Cardiac septum (tissue), 1 donor: ENCODE measurements around the gene ARFGEF2. TPM values are rescaled to one million over a fixed set of nuclear protein-coding genes. Genes with fewer than 3 reads are reported as not detected.
"Not testable (repeated sequence)": the region's sequence is repeated elsewhere in the genome, so short reads cannot be mapped to it uniquely, and the experiment has no call there.

Experiments
- DNase-seq: peaks from one replicate; pipeline ENCODE4 v3.0.0-alpha.2; 2020; ENCODE audit warnings: low spot score
- intact Hi-C: fragments of 100-400 bp; cut with DNase I; formaldehyde crosslinking; loops from one replicate; pipeline ENCODE4 v1.14.0; 2022
- total RNA-seq: library from RNA; stranded (reverse); fragmentation: NEBNext Ultra II Directional; extraction: Animal tissue kit (Norgen Biotek cat#: 25700); gene quantifications from one replicate; pipeline ENCODE4 v1.2.1, GENCODE V29; 2021
- donor health status: DM: no; HTN: no; CAD: no.

Gene ARFGEF2
- total RNA-seq, 1 donor from 2014 or later = 37.0 TPM

DNA sequence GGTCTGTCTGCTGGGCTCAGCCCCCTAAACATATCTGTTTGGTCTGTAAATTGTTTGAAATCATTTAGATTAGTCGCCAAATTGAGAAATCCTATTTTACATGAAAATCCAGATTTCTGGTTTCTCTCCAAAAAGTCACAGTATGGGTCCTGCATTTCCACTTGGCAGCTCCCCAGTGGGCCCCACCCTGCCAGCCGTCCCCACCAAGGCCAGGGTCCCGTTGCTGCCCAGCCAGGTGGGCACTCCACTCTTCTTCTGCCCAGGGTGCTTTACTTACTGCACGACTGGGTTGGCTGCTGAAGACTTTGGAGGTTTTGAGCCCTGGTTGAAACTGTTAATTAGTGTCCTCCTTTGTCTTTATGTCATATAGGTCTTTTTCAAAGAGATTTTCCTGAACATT, 50.4 kb downstream of the ARFGEF2 start:
- intact Hi-C loops = no loop called here
- DNase-seq = no peak

GRCh38 chr20:48972816-48973215, 51.3 kb downstream of the ARFGEF2 start:
- intact Hi-C loops = no loop called here
- DNase-seq = no peak

- intact Hi-C loops = no loop called here
- DNase-seq = no peak
Observed at GRCh38 chr20:48975955-48976354, 54.4 kb downstream of the ARFGEF2 start.

DNA sequence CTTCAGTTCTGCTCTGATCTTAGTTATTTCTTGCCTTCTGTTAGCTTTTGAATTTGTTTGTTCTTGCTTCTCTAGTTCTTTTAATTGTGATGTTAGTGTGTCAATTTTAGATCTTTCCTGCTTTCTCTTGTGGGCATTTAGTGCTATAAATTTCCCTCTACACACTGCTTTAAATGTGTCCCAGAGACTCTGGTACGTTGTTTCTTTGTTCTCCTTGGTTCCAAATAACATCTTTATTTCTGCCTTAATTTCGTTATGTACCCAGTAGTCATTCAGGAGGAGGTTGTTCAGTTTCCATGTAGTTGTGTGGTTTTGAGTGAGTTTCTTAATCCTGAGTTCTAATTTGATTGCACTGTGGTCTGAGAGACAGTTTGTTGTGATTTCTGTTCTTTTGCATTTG, 58.5 kb downstream of the ARFGEF2 start:
- intact Hi-C loops, DNase-seq: not testable (repeated sequence)

DNA sequence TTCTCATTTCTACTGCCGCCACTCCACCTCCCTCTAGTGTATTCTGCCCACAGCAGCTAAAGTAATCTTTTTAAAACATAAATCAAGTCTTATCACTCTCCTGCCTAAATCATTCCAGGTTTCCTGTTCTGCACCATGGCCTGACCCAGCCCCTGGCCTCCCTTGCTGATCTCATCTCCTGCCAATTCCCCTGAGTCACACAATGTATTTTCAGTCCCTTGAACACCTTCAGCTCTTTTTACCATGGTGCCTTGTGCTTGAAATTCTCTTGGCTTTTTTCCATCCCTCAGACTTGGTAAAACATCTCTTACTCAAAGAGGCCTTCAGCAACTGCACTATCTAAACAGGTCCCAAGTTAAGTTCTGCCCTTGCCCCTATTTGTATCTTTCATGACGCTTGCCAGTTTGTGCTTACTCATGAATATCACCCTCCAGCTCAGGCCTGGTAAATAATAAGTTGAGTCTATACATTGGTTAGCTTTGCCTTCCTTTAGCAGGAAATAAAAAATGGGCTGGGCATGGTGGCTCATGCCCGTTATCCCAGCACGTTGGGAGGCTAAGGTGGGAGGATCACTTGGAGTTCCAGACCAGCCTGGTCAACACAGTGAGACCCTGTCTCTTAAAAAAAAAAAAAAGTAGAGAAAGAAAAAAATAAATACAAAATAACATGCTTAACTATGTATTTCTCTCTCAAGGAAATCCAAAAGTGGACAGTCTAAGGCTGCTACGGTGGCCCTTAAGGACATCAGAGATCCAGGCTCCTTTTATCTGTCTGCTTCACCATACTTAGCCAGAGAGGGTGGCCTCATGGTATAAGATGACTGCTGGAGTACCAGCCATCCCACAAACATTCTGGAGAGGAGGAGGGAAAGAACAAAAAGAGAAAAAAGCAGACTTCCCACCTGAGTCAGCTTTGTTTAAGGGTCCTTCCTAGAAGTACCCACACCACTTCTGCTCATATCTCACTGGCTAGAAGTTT, 62.2 kb downstream of the ARFGEF2 start:
- intact Hi-C loops = no loop called here
- DNase-seq = no peak

DNA sequence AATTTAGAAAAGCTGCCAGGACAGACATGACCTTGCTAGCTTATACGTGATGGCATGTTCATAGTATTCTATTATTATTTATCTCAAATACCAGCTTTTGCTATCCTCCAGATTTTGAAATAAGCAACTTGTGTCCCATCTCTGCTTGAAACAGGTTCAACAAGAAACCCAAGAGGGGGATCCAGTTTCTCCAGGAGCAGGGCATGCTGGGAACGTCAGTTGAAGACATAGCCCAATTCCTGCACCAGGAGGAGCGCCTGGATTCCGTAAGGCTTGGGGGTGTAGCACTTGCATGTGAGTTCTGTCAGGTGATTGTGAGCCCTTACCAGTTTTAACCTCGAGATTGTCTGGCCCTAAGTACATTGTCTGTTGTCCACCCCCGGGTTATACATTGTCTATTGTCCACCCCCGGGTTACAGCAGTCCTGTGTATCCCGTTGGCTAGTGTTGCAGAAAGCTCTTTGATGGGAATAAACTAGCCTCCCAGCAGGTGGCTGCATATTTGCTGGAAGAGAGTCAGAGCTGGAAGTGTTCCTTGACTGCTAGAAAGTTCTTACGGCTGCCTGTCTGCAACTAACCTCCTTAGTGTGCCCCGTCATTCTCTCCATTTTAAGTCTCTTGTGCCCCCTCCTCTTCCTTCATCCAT, 63.2 kb downstream of the ARFGEF2 start:
- intact Hi-C loops = no loop called here
- DNase-seq = no peak

- intact Hi-C loops = no loop called here
- DNase-seq = no peak
Observed at GRCh38 chr20:48986899-48987298, 65.4 kb downstream of the ARFGEF2 start.

DNA sequence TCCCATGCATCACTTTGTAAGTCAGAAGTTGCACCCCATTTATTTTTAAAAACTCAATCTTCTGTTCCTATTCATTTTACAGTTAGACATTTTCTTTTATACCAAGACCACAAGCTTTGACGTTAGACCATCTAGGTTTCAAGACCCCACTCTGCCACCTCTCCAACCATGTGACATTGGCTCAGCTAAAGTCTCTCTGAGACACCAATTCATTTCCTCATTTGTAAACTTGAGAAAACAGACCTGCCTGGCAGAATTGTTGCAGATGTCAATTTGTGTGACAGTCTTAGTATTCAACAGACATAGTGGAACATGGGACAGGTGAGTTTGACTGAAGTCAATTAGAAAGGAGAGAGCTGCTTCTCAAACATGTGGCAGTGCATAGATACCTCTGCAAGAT, 69.0 kb downstream of the ARFGEF2 start:
- intact Hi-C loops = no loop called here
- no peak for DNase-seq

DNA sequence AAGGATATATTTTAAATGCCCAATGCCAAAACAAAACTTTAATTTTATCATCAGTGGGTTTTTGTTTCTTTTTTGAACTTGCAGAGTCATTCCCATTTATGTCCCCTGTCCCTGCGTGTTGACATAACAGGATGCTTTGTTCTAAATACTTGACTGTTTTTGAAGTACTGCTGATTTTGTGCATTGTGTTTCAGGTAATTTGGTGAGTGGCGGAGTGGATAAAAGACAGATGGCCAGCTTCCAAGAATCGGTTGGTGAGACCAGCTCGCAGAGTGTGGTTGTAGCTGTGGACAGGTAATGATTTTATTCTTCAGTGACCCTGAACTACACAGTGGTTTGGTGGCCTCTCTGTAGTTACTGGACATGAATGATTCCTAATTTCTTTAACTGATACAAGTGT, 74.1 kb downstream of the ARFGEF2 start:
- intact Hi-C loops = no loop called here

DNA sequence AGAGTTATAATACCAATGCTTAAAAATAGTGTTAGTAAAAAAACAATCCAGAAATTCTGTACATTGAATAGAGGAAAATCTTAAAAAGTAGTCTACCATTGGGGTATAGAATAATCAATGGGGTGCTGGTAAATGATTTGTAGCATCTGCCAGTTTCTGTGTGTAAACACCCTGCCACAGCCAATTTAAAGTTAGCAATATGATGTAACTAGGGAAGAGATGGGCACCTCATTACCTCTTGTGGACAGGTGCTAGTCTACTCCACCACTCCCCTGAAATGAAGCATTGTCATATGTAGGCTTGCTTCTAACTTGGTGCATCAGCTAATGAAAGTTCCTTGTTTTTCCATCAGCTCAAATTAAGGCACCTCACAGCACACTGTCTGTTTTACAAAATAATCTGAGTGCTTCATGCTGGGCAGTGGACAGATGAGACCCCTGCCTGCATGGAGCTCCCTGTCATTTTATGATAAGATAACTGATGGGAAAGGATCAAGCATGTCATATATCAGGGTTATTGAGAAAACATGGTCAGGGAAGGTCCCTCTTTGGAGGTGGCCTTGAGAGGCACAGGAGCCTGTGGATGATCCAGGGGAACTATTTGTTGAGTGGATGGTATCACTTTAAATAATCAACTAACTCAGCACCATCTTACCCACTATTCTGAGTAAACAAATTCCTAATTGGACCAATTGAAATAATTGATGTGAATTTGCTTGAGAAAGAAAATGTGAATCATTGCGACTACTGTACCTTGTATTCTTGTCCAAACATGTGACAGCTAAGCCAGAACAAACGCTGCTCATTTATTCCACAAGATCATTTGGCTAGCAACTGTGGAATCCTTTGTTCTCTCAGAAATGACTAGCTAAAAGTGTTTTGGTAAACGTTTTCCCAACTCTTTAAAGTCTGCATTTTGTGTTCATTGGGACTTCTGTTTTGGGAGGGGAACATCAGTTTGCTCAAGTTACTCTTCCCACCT, 78.7 kb downstream of the ARFGEF2 start:
- DNase-seq = no peak
- intact Hi-C loops = no loop called here

More for the DNA sequence above, 74.1 kb downstream of the ARFGEF2 start:
- DNase-seq = no peak

GRCh38 chr20:49001741-49002140, 80.2 kb downstream of the ARFGEF2 start:
- intact Hi-C loops = no loop called here
- DNase-seq = no peak

DNA sequence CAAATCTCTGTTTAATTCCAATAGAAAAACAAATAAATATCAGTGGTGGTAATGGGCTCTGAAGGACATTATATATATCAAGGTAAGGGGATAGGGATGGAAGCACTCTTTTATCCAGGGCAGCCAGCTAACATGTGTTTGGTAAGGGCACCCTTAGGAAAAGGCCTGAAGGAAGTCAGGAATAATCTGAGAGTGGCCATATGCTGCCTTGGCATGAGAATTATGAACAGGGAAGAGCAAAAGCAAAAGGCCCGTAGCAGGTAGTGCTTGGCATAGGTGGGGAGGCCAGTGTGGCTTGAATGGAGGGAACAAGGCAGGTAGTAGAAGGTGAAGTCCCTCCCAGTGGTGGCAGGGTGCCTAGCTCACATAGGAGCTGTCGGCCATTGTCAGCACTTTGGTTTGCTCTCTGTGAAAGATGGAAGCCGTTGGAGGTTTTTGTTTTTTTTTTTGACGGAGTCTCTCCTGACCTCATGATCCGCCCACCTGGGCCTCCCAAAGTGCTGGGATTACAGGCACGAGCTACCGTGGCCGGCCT, 85.0 kb downstream of the ARFGEF2 start:
- no peak for DNase-seq
- intact Hi-C loops = no loop called here

DNA sequence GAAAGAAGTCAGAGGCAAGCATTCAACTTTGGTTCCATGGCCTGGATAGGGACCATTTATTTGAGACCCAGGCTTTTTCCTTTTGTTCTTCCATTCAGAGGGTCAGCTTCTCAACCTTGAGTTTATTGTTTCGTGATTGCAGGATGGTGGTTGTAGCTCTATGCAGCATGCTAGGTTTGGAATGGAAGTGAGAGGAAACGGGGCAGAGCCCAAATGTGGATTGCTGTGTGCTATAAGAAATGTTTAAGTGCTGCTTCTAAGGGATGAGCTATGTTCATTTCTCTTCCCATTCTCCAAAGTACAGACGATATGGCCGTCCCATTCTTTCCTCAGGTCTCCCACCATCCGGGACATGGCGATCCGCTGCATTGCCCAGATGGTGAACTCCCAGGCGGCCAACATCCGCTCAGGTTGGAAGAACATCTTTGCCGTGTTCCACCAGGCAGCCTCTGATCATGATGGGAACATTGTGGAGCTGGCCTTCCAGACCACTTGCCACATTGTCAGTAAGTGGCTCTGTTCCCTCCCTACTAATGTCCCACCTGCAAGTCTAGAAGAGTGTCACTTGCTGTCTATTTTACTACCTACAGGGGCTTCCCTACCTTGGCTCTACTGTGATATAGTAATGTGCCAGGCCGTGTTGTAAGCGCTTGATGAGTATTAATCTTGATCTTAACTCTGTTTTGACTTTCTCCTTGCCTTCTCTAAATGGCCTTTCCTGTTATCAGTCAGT, 88.6 kb downstream of the ARFGEF2 start:
- intact Hi-C loops = no loop called here
- no peak for DNase-seq

DNA sequence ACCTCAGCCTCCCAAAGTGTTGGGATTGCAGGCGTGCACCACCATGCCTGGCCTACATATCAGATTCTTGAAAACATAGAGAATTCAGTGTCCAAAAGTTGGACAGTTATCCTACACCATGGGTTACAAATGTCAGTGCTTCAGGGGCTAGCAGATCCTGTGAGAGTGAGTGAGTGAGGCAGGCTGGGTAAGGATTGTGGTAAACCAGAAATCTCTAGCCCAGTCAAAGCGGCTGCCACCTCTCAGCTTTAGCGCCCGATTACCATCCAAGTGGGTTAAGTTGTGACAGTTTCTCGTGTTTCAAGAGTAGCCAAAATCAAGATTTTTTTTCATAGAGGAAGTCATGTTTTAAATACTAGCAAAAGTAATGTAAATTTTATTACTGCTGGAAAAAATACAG, 102.7 kb downstream of the ARFGEF2 start:
- DNase-seq = no peak
- intact Hi-C loops = no loop called here

DNA sequence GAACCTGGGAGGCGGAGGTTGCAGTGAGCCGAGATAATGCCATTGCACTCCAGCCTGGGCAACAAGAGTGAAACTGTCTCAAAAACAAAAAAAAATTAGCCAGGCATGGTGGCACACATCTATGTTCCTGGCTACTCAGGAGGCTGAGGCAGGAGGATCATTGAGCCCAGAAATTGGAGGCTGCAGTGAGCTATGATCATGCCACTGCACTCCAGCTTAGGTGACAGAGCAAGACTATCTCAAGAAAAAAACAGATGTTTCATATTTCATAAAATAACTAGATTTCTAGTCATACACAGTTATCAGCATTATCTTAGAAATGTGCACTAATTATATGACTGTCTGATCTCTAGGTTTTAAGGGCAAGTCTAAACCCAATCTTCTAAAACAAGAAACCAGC, 106.7 kb downstream of the ARFGEF2 start:
- intact Hi-C loops = not testable (repeated sequence)

GRCh38 chr20:49028684-49029083, 107.2 kb downstream of the ARFGEF2 start:
- DNase-seq = no peak
- intact Hi-C loops = no loop called here

More for the DNA sequence above, 106.7 kb downstream of the ARFGEF2 start:
- DNase-seq = not testable (repeated sequence)

- intact Hi-C loops = no loop called here
- DNase-seq = no peak
Observed at GRCh38 chr20:49029203-49029602, 107.7 kb downstream of the ARFGEF2 start.

DNA sequence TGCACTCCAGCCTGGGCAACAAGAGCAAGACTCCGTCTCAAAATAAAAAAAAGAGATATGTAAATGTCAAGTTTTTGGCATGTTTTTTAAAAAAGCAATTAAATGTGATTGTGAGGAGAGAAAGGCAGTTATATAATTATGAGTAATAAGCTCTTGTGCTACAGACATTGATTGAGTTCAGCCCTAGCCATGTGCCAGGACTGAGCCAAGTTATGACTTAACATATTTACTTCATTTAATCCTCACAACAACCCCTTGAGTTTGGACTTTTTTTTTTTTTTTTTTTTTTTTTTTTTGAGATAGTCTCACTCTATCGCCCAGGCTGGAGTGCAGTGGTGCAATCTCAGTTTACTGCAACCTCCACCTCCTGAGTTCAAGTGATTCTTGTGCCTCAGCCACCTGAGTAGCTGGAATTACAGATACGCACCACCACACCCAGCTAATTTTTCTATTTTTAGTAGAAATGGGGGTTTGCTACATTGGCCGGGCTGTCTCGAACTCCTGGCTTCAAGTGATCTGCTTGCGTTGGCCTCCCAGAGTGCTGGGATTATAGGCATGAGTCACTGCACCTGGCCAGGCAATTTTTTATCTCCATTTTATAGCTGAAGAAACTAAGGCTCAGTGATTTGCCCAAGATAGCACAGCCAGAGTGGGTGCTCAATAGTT, 109.6 kb downstream of the ARFGEF2 start:
- DNase-seq = no peak
- intact Hi-C loops = no loop called here
